Epithelial cell of proximal tubule (primary cell): ENCODE measurements around the gene TNKS1BP1. TPM values are rescaled to one million over a fixed set of nuclear protein-coding genes. Genes with fewer than 3 reads are reported as not detected.

Experiments
- DNase-seq: peaks from one replicate; pipeline ENCODE4 v3.0.0-alpha.2; 2011; ENCODE audit warnings: low read depth
- H3K4me3 ChIP-seq: 2 replicates; pipeline ENCODE4 v1.5.1; 2011; ENCODE audit warnings: low read depth, mild to moderate bottlenecking, low read length
- CTCF ChIP-seq: conservative IDR thresholded peaks from 2 replicates; pipeline ENCODE4 v1.5.1; 2012; ENCODE audit warnings: low read depth, mild to moderate bottlenecking, low read length
- total RNA-seq: library from RNA; depleted of rRNA; stranded (reverse); fragments of >200 nt; gene quantifications from 2 replicates; pipeline ENCODE4 v1.2.3, GENCODE V29; 2015

Gene TNKS1BP1
- total RNA-seq, 1 donor from 2014 or later, result 65.4 TPM

GRCh38 chr11:57315491-57315890, 9.3 kb downstream of the TNKS1BP1 start:
- TF ChIP-seq CTCF, result no peak
- no peak for DNase-seq
- H3K4me3 ChIP-seq, result no peak overlapping the region

- no peak for TF ChIP-seq CTCF
- H3K4me3 ChIP-seq, result no peak overlapping the region
- no peak for DNase-seq
Observed at GRCh38 chr11:57314221-57314973, 10.4 kb downstream of the TNKS1BP1 start.

GRCh38 chr11:57313788-57314135, 11.0 kb downstream of the TNKS1BP1 start:
- no peak for DNase-seq
- H3K4me3 ChIP-seq, result no peak overlapping the region
- TF ChIP-seq CTCF, result no peak

- no peak for TF ChIP-seq CTCF
- no peak for DNase-seq
- H3K4me3 ChIP-seq, result no peak overlapping the region
Observed at GRCh38 chr11:57313071-57313787, 11.5 kb downstream of the TNKS1BP1 start.

GRCh38 chr11:57312511-57313021, 12.2 kb downstream of the TNKS1BP1 start:
- DNase-seq, result no peak
- H3K4me3 ChIP-seq, result no peak overlapping the region
- TF ChIP-seq CTCF, result no peak

GRCh38 chr11:57311109-57311936, 13.4 kb downstream of the TNKS1BP1 start:
- H3K4me3 ChIP-seq, result peak overlapping the region; percentile 51
- DNase-seq, result peak; percentile 71
- TF ChIP-seq CTCF, result no peak
